GM12892 (cell line): ENCODE results near the gene PTPN14.

Experiments used
- POLR2A ChIP-seq: IDR thresholded peaks from 2 replicates; pipeline ENCODE4 v1.6.1; 2011; ENCODE audit warnings: low read depth, low read length, control low read depth
- POLR2AphosphoS5 ChIP-seq: IDR thresholded peaks from 2 replicates; pipeline ENCODE4 v1.6.1; 2011; ENCODE audit warnings: low read depth, low read length, control low read depth

GRCh38 chr1:214318356-214318755 lies 233.0 kb downstream of the PTPN14 start:
- TF ChIP-seq POLR2A (no peak), POLR2AphosphoS5 (no peak)
